ENCODE measurements around the gene PSMB5.
"Not testable (repeated sequence)": the region's sequence is repeated elsewhere in the genome, so short reads cannot be mapped to it uniquely, and the experiment has no call there.

The PSMB5 gene

GRCh38 chr14:23015618-23016017 is 19.1 kb downstream of the PSMB5 start:
- TF ChIP-seq CTCF (IDR thresholded peaks at IDR 0.05; ENCODE audit: low read length, missing control alignments) = no peak
- no peak overlapping the region for H3K4me3 ChIP-seq (replicated peaks; ENCODE audit: low read depth, low read length)
- DNase-seq (ENCODE audit: low read depth) = no peak

GRCh38 chr14:23013749-23014054 is 21.0 kb downstream of the PSMB5 start:
- DNase-seq (ENCODE audit: low read depth); H3K4me3 ChIP-seq (replicated peaks; ENCODE audit: low read depth, low read length): not testable (repeated sequence)

DNA sequence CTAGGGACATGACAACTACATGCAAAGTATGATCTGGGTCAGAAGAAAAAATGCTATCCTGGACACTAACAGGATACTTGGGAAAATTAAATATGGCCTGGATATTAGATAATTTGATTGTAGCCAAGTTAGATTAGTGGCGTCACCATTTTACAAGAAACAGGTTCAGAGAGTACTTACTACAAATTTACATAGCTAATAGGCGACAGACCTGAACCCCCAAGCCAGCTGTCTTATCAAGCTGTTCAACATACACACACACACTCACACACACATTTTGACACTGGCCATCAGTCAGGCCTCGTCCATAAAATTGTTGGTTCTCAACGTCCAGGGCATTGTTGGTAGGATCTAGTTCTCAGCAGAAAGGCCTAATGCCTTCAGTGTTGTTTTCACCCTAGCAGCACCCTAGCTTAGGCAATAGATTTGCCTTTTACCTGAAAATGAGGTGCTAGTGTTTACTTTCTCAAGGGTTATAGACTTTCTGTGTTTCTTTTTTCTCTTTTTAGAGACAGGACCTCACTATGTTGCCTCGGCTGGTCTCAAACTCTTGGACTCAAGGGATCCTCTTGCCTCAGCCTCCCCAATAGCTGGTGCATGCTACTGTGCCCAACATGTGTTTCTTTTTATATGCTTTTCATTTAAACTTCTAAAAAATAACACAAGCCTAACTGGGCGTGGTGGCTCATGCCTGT is 21.5 kb downstream of the PSMB5 start:
- DNase-seq (ENCODE audit: low read depth) = no peak
- no peak for TF ChIP-seq CTCF (IDR thresholded peaks at IDR 0.05; ENCODE audit: low read length, missing control alignments)

GRCh38 chr14:23009939-23010726 is 24.6 kb downstream of the PSMB5 start, which contains the start of gene C14orf93:
Gene C14orf93, minus strand, starts transcription at chr14:23010143. Its CDS starts 11,120 bp downstream, at chr14:22999023.
- peak within 1 kb of the TSS; percentile 53 for H3K4me3 ChIP-seq (replicated peaks; ENCODE audit: low read depth, low read length)
- DNase-seq (ENCODE audit: low read depth) = peak; percentile 59
- no peak for TF ChIP-seq CTCF (IDR thresholded peaks at IDR 0.05; ENCODE audit: low read length, missing control alignments)

More for the DNA sequence above, 21.5 kb downstream of the PSMB5 start:
- no peak overlapping the region for H3K4me3 ChIP-seq (replicated peaks; ENCODE audit: low read depth, low read length)

DNA sequence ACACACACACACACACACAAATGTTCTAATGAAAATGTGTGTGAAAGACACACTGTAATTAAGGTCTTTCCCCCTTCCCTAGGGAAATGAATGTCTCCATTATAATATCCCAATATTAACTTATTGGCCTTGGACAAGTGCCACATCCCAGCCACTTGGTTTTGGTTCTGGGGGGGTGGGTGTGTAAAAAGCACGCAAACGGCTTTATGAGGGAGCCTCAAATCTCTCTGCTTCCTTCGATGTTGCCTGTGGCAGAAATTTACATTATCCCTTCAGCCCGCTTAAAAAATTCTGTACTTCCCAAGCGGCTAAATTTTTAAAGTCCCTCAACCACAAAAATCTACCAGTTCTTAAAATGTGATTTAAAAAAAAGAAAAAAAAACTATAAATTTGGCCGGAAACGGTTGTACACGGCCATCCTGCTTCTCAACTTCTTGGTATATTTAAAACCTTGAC is 25.2 kb downstream of the PSMB5 start:
- H3K4me3 ChIP-seq (replicated peaks; ENCODE audit: low read depth, low read length) = peak overlapping the region; percentile 53
- no peak for DNase-seq (ENCODE audit: low read depth)
- no peak for TF ChIP-seq CTCF (IDR thresholded peaks at IDR 0.05; ENCODE audit: low read length, missing control alignments)

DNA sequence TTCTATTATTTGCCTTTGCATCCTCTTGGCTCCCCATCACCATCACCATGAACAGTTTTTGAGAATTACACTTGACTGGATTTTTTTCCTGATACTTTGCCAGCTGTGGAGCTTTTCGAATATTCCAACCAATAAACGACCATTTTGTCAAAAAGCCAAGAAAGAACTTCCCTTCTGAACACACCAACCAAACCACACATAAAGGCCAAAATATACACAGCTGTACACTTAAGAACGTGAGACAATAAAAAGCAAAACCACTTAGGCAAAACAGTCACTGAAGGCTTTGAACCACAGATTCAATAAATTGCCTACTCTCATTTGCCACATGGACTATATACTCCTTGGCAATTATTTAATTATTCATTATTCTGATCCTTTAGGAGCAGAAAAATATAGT is 25.9 kb downstream of the PSMB5 start:
- no peak for TF ChIP-seq CTCF (IDR thresholded peaks at IDR 0.05; ENCODE audit: low read length, missing control alignments)
- no peak overlapping the region for H3K4me3 ChIP-seq (replicated peaks; ENCODE audit: low read depth, low read length)
- no peak for DNase-seq (ENCODE audit: low read depth)

GRCh38 chr14:23006544-23007419 is 27.9 kb downstream of the PSMB5 start:
- peak; percentile 33 for TF ChIP-seq CTCF (IDR thresholded peaks at IDR 0.05; ENCODE audit: low read length, missing control alignments)
- peak; percentile 99 for DNase-seq (ENCODE audit: low read depth)
- peak overlapping the region; percentile 78 for H3K4me3 ChIP-seq (replicated peaks; ENCODE audit: low read depth, low read length)

Measured in fibroblast of pulmonary artery (primary cell).